NCI-H128 (cell line): ENCODE results near the gene TBC1D22B.
"Not testable (repeated sequence)": the region's sequence is repeated elsewhere in the genome, so short reads cannot be mapped to it uniquely, and the experiment has no call there.

Experiments used
- DNase-seq: peaks from one replicate; lab custom pipeline; 2025; ENCODE audit not compliant: unreplicated experiment; lab: John Stamatoyannopoulos, UW

The TBC1D22B gene

DNA sequence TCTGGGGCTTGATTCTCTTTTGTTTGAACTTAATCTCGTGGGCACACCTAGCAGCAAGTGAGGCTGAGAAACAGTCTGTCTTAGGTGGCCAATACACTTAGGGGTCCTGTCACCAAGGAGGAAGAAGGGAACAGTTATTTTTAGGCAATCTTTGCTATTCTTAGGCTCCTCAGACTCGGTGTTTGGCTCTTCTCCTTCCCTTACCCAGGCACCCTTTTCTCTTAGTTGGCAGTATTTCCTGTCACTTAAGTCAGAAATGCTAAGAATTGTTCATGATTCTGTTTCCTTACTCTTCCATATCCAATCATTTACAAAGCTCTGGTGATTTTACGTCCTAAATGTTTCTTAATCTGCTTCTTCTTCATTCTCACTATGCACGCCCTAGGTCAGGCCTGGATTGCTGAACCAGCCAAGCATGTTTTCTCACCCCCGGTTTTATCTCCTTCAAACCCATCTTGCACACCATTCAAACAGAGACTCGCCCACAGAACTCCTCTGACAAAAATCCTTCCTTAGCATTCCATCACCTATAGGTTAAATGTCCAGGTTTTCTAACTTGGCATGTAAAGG, 45.6 kb downstream of the TBC1D22B start:
- DNase-seq, result no peak

DNA sequence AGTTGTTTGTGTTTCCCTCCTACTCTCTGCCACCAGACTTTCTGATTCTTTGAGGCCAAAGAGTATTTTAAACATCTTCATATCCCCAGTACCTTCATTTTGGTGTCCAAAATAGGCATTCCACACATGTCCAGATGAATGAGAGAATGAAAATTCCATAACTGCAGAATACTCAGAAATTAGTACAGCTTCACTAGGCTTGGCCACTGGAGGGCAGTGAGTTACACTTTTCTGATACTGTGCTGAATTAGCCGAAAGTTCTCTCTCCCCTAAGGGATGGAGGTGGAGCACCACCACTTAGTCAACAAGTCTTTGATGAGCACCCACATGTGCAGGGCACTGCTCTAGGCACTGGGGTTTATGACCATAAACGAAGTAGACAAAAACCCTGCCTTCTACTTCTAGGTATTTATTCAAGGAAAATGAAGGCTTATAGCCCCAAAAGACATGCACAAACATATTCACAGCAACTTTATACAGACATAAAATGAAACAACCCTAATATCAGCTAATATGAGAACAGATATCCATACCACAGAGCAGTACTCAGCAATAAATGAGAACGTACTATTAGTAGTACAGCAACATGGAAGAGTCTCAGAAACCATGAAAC, 46.4 kb downstream of the TBC1D22B start:
- DNase-seq, result no peak

DNA sequence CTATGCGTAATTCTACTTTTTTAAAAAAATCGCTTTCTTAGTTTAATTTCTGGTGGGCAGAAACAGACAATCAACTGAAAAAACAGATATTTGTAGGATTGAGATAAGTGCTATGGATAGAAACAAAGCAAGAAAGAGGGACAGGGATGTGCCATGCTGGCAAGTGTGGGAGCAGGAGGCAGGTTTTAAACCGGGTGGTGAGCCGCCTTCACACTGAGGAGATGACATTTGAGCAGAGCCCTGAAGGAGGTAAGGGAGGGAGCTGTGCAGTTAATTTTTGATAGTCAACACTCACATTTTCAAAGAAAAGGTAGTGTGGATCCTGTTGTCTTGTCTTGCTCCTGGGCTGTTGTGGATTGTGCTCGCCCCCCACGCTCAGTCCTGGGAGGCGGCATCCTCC, 47.2 kb downstream of the TBC1D22B start:
- DNase-seq, result no peak

DNA sequence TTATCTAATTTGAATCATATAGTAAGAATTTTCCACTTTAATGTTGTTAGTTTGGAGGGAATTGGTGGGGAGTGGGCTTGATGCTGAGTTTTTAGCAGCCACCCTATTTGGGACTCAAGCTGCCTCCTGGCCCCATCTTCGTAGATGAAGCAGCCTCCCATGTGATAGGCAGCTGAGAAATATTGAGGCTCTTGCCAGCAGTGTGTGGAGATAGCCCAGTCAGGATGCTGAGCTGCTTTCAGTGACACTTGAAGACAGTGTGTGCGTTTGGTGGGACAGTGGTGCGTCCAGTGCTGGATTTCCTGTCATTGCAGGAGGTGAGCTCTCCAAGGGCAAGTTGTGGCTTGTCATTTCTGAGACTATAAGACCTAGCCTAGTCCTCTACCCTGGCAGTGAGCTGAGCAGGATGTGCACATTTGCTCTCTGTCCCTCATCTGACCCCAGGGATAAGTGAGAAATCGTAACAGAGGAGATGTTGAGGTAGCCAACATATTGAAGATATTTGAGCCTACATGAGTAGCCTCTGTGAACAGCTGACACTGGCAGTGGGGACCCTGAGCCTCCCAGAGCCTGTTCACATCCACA, 48.4 kb downstream of the TBC1D22B start:
- DNase-seq, result no peak

DNA sequence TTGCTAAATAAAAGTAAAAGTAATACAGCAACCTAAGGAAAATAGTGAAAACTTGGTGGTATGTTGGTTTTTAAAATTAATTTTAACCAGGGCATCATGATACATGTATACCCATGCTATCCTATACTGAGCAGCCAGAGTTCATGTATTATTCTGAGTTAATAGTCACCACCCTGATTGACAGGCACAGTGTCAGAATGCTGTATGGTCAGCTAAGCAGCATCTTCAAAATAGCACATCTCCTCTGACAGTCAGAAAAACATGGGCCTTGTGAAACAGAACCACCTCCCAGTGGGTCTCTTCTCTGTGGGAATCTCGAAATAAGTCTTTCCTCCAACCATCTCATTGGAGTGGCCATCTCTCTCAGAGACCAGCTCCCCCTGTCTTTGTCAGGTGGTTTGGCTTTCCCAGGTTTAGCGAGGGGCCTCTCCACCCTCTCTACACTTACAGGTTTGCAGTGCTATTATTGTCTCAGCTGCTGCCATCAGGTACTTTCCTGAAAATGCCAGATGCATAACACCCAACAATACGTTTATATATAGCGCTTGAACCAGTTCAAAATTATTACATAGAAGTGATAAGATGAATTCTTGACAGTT, 49.2 kb downstream of the TBC1D22B start:
- DNase-seq, result peak; percentile 42

DNA sequence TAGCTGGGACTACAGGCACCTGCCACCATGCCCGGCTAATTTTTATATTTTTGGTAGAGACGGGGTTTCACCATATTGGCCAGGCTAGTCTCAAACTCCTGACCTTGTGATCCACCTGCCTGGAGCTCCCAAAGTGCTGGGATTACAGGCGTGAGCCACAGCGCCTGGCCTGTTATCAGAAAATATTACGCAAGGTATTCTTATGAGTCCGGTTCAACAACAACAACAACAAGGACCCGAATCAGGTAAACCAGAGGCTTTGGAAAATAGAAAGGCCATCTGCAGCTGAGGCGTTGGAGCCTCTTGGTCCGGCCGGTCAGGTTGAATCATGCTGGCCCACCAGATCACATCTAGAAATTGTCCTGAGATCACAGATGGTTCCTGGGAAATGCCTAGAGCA, 49.9 kb downstream of the TBC1D22B start:
- not testable (repeated sequence) for DNase-seq

DNA sequence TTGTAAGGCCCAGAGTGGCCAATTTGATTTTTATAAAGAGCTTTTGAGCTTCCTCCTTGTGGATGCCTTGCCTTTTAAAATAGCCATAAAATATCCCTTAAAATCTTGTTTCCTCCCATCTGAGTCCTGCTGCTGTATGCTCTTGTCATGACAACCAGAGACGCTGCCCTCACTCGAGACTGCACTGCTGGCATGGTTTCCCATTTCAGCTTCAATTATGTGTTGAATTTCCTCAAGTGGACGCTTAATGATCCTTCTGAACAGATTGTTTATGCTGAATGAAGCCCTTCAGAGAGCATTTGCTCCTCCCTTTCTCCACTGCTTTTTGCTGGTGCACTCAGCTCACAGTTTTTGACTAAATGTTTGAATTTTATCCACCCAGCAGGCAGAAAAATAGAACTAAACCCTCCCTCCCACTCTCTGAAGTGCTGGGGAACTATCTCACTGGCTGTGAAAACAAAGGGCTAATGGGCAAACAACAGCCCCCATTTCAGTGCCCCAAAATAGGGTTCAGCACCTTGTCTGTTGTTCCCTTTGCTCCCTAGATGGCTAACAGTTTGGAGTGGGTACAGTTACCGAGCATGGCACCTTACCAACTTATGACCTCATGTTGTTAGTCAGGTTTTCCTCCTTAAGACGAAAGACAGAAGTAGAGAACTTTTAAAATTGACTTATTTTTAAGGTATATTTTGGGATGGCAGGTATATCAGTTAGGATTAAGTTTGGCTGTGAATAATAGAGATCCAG, 50.7 kb downstream of the TBC1D22B start:
- DNase-seq, result peak; percentile 93

DNA sequence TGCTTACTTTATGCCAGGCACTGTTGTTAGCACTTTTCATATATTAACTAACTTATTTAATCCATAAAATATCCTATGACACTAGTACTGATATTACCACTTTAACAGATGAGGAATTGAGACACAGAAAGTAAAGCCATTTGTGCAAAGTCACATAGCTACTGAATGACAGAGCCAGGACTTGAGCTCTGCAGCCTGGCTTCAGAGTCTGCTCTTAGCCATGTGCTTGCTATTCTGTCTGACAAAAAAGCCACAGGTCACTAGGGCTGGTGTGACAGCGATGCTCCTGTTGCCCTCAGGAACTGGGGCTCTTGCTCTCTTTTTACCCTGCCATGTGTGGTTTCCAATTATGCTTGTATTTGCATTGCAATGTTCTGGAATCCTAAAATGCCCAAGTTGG, 51.5 kb downstream of the TBC1D22B start:
- no peak for DNase-seq

DNA sequence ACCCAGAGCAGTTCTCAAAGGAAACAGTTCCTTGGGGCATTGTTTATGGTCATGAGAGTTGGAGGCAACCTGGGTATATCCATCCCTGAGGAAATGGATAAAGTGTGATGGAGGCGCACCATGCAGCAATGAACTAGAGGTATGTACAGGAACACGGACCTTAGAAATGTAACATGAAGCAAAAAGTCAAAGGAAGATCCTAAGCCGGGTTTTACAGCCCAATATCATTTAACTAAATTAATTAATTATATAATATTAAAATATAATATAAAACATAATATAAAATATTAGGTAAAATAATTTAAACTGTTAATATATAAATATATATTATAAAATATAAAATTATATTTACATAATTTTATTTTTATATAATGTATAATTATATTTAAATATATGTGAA, 52.1 kb downstream of the TBC1D22B start:
- no peak for DNase-seq

DNA sequence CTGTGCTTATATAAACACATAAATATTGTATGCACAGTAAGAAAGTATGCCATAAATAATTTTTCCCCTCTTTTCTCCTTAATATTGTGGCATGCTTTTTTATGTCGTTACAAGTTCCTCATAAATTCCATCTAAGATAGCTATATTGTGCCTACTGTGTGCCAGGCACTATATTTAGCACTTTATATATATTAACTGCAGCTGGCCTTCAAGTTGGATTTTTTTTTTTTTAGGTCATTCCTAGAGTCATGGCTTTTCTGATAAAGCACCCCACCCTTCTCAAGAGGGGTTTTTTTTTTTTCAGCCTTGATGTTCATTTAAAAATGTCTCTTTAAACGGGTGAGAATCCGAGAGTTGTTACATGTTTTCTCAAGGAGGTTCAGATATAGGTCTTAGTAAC, 53.4 kb downstream of the TBC1D22B start:
- no peak for DNase-seq

DNA sequence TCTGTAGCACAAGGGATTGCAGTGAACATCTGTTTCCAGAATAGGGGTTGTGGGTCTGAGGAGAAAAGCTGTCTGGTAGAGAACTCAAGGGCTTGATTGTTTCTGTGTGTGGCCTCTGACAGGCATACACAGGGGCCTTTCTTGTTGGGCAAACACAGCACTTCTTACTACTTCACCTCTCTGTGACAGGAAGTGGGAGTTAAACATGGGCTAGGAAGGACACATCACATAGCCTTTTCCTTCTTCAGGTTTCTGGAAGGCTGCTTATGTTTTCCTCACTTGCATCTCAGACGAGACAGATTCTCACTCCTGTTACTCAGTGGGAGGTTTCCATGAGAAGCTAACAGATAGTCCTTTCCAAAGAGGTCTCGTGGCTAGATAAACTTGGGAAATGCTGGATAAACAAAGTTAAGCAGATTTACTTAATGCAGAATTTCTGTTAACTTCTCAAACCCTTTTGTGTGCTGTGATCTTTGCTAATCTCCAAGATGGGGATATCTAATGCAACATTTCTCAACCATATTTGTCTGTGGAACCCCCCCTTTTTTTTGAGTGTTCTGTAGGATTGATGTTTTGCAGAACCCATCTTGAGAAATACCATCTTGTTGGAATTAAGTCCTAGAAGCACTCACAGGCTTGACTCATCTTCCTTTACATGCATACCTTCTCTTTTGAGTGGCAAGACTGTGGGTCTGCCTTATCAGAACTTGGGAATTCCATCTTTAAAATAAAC, 54.3 kb downstream of the TBC1D22B start:
- no peak for DNase-seq

DNA sequence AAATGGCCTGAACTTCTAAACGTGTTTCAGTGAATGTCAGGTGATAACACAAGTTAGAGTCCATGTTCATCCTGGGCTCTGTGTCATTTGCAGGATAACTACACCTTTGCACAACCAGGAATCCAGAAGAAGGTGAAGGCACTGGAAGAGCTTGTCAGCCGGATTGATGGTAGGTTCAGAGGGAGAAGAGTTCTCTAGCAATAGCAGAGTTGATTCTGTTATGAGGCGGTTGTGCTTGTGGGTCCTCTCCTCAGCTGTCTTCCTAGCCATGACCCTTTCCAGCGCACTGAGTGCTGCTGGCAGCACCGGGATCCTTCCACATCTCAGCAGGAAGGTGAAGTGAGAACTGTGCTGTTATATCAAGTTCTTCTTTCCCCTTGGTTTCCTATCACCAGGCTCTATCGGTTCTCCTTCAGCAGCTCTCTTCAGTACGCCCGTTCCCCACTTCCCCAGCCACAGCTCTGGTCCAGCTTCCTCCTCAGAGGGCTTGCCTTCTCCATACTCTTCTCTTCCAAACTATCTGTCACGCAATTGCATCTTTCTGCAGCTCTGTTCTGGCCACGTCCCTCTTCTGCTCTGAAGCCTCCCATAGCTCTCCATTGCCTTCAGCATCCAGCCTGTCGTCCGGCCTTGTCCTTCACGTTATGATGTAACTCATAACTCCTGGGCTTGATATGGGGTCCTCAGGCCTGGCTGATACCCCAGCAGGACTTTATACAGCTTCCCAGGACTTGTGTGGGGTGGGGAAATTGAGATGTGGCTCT, 56.3 kb downstream of the TBC1D22B start:
- no peak for DNase-seq

DNA sequence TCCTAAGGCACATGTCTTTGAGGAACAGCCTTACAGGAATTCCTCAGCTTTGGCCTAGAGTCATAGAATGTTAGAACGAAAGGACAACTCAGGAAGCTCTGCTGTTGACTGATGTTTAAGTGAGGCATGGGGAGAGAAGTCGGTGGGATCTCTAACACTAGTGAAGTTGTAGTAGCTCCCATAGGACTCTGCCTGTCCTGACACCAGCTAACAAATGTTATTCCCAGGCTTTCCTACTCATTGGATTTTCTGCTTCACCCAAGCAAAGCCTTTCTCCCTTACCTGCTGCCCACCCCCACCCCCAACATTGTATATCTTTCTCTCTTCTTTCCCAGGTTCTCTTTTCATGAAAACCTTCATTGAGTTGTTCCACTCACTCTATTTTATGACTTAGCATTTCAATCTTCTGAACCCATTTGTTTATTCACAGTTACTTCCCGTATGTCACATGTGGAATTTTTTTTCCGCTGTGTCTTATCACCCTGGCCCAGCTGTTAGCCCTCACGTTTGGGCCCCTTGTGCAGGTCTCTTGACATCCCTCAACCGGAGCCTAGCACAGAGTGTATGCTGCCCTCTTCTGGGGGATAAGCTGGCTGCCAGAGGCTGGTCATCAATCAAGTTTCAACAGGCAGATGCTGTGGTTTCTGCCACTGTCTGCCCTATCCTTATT, 57.0 kb downstream of the TBC1D22B start:
- DNase-seq, result no peak

DNA sequence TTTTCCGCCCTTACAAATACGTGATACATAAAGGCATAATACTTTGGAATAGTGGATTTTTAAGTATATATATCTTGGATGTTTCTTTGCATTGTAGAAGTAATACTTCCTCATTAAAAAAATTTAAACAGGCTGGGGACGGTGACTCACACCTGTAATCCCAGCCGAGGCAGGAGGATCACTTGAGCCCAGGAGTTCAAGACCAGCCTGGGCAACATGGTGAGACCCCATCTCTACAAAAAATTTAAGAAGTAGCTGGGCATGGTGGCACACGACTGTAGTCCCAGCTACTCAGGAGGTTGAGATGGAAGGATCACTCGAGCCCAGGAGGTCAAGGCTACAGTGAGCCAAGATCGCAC, 57.6 kb downstream of the TBC1D22B start:
- no peak for DNase-seq

DNA sequence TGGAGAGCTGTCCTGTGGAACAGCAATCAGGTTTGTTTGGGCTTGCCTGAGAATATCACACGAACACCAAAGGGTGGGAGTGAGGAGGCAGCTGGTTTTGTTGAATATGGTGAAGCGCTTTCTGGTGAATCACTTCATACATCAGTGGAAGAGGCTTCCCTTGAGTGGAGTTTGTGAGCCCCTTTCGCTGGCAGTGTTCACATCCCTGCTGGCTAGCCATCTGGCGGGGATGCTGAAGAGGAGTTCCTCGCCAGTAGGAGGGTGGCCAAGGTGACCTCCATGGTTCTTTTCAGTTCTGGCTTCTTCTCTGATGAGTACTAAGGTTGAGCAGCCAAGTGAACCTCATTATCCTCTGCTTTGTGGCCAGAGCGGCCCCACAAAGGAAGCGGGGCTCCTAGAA, 58.5 kb downstream of the TBC1D22B start:
- no peak for DNase-seq

DNA sequence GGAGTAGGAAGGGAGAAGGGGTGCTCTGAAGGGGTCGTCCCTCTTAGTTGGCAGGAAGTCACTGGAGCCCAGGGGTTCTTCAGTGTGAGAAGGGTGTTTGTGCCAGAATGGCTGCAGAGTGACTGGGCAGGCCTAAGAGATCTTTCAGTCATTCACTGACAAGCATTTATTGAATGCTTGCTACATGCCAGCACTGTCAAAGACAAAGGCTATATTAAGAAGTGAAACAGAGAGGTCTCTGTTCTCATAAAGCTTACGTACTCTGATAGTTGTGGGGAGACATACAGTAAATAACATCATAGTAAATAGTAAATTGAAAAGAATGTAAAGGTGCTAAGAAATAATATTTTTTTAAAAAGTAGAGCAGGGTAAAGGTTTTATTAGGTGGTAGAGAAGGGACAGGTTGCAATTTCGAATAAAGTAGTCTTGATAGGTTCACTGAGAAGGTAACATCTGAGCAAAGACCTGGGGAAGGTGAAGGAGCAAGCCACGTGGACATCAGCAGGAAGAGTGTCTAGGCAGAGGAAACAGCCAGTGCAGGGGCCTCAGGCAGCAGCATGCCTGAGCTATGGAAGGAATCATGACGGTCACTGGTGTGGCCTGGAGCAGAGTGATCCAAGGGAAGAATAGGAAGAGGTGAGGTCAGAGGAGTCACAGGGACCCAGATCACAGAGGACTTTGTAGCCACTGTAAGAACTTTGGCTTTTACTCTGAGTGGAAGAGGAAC, 59.9 kb downstream of the TBC1D22B start:
- DNase-seq, result no peak

DNA sequence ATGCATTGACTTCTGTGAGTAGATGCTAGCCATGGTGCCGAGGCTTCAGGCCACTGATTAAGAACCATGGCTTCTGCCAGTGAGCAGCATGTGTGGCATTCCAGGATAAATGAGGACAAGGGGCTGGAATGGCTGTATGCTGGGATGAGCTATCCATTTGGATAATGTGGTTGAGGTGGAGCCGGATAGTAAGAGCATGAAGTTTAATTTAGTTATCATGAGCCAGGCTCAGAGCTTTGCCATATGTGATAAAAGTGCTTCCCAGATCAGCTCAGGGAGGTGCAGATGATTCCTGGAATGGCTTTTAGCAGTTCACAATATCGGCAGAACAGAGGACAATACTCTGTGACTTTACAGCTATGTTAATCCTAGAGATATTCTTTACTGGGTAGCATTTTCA, 61.6 kb downstream of the TBC1D22B start:
- no peak for DNase-seq

DNA sequence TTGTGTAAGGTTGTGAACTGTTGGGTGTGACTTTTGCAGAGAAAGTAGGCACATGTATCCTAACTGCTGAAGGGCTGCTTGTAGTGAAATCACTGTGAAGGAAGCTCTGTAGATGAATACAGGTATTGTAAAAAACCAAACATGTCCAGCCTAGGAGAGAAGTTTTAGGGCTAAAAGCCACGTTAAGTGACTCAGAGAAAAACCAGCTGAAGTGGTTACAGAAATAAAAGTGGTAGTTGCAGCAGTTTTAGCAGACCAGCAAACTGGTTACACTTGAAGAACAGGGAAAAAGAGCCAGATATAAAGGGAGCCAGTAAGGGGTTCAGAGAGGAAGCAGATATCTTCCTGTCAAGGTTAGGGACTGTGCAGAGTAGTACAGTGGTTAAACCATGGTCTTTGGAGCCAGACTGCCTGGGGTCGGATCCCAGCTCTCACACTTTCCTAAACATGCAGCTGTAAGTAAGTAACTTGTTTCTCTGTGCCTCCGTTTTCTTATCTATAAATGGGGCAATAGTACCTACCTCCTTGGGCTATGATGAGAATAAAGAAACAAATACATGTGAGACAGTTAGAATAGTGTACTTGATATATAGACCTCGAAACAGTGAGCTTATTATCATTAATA, 62.4 kb downstream of the TBC1D22B start:
- DNase-seq, result no peak

DNA sequence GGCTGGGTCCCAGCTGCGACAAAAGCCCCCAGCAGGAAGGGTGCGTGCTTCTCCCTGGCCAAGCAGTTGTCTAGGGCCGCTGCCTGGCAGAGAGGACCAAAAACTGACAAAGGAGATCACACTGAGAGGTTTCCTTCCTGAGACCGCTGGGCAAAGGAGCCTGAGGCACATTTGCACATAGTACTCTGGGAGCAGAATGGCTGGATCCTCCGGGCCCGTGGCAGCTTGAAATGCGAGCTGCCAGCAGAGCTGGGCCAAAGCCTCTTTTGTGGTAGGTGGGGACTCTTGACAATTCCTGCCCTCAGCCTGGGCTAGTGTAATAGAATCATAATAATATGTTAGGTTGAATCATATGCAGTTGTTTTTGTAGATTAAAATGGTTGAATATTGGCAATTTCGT, 63.1 kb downstream of the TBC1D22B start:
- no peak for DNase-seq
